NCI-H1092 treated with DMSO at 0.1 percent for 48 hours (cell line): ENCODE results near the gene PRICKLE1.

Source experiments
- DNase-seq: peaks from one replicate; lab custom pipeline; 2025; lab: John Stamatoyannopoulos, UW

PRICKLE1 gene

DNA sequence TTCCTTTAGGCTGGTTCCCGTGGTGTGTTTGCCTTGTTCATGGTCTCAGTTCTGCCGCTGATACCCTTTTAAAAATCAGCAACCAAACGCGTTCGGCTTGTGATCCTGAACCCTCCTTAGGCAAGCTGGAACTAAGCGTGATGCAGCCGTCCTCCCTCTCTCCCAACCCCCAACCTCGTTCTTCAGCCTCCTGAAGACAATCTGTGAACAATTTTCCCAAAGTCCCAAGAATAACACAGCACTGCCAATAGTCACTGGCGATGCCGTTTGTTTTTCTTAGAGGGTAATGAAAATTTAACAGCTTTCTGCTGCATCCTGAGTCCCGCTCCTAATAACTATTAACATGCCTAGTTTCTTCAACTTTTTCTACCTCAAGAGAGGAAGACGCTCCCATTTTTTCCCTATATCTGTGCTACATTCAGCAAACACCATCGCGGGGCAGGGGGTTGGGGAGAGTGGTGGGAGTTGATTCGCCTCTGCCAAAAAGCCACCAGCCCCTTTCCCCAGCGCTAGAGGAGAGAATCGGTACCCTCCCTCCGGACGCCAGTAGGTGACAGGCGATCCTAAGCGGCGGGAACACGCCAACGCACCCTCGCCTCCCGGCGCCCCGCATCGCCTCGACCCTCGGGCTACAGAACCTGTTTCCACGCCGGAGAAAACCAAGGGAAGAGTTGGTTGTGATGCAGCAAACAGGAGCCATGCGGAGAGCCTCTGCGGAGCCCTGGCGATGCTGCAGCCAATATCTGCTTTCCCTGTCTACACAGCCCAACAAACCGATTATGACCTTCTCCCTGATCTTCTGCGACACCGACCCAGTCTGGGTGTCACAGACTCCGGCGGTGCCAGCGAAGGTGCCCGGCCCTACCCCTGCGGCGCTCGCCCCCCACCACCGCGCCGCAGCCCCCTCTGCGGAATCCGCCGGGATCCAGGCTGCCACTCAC is 752 bp downstream of the PRICKLE1 start:
- DNase-seq, result no peak

DNA sequence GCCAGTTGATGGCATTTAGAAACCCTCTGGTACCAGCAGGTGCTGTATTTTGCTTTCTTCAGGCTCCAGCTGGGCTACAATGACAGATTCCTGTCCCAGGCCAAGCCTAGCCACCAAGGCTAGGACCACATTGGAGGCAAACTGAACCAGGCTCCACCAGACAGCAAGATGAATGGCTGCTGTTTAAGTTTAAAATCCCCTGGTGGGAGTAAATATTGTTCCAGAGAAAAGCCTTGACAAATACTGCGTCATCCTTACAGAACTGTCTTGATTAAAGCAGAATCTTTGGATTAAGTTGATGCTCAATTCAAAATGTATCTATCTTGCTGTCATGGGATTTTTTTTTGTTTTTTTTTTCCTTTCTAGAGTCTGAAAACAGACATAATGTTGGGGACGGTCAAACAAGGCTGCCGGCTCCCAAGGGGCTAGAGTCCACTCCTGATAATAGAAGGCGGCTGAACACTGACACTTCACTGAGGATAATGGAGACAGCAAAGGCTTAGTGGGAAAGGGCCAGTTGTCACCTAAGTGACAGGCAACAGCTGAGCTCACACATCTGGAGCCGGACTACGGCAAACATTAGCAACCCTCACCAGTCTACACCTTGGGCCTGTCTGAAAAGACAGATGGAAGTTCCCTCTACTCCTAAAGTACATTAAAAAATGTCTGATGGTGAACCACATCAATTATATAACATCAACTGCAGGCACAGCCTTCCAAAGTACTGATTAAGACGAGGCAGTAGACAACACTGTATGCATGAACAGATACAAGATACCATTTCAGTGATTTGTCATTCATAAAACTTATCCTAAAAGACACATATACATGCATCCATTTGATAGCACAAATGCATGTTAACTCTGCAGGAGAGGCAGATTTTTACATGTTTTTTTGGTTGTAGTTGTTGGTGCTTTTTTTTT is 1.7 kb downstream of the PRICKLE1 start:
- DNase-seq, result no peak

DNA sequence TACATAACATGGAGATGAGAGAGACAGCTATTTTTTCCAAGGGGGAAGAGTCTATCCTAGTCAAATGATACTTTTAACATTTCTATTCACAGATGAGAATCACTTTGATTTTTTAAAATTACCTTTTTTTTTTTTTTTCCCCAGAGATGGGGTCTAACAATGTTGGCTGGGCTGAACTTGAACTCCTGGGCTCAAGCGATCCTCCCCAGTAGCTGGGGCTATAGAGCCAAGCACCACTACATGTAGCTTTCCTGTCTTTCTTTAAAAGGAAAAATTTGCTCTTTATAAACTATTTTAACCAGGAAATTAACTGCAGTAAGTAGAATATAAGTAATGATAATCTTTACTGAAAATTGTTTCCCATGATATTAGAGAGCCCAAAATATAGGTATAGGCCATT is 3.3 kb downstream of the PRICKLE1 start:
- DNase-seq, result no peak

DNA sequence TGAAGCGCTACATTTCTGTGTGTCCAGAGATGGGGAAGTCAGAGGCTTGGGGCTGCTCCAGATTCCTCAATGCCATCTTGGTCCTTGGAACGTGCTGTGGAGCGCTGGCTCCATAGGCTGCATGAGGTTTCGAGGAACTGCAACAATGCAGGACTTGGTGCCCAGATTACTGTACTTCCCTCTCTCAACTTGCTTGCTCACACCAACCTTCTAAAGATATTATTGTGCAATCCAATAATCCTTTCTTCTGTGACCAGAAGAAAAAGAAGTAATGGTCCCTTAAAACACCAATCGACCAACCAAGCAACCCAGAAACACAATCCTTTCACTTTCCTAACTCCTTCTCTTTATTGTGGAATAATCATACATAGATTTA is 3.7 kb downstream of the PRICKLE1 start:
- DNase-seq, result no peak

DNA sequence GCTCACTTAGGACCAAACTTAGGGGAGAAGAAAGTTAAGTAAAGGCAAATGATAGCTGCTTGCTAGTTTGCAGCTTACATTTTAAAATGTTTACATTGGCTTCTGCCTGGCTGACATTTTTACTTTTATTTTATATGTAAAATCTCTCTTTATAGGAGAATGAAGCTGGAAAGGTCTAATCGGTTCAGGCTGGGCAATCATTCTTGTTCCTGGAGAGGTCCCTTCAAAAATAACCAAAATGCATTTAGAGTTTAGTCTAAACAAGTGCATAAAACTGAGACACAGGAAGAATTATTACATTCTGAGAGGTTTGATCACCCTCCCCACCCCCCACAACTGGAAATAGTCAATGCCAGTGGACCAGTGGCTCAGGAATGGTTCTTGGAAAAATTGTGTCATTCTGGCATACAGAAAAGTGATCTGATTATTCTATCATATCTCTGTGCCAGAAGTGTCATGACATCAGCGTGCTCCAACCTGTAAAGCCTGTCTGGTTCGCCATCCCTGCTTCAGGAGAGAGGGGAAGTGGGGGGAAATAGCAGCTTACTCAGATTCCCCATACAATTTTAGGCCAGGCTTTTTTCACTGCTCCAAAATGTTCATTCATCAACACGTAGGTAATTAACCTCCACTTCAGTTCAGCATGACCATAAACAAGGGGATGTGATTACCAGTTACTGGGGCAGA is 4.2 kb downstream of the PRICKLE1 start:
- DNase-seq, result no peak

DNA sequence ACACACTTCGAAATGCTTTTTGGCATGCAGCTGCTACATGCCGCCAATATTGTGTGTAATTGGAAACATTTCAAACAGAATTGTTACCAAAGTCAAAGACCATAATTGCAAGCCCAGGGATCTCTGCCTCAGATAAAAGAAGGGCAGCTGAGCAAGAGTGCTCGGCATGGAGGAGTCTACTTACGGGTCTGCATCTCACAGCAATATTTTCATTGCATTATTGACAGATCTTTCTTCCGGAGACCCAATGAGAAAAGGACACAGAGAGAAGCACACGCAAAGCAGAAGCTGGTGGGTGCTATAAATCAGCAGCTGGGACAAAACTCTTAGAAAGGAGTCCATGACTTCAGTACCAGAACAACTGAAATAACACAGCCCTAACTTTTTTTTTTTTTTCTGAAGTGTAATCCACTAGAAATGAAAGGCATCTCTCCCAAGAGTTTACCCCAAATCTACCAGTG is 4.9 kb downstream of the PRICKLE1 start:
- no peak for DNase-seq

DNA sequence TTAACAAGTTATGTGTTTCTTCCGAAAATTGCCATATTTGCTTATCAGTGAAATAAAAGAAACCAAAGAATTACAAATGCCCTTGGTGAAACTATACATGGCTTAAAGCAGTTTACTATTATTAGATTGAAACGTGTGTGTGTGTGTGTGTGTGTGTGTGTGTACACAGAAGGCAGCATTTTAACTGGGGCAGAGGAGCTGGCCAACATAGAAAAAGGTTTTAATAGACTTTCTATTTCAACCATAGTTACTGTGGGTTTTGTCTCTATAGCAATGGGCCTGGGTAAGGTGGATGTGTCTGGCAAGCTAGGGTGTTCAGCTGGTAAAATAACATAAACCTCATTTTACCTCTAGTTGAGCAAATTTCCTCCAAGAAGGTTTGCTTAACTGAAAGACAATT is 6.5 kb downstream of the PRICKLE1 start:
- DNase-seq, result no peak

DNA sequence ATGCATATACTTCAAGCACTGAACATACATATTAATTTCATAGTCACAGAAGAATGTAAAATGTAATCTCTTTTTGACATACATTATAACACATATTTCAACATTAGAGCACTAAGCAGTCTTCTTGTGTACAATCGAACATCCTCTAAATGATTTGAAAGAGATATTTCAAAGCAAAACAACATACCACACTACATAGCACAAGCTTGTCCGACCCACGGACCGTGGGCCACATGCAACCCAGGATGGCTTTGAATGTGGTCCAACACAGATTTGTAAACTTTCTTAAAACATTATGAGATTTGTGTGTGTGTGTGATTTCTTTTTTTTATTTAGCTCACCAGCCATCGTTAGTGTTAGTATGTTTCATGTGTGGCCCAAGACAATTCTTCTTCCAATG is 7.0 kb downstream of the PRICKLE1 start:
- no peak for DNase-seq

DNA sequence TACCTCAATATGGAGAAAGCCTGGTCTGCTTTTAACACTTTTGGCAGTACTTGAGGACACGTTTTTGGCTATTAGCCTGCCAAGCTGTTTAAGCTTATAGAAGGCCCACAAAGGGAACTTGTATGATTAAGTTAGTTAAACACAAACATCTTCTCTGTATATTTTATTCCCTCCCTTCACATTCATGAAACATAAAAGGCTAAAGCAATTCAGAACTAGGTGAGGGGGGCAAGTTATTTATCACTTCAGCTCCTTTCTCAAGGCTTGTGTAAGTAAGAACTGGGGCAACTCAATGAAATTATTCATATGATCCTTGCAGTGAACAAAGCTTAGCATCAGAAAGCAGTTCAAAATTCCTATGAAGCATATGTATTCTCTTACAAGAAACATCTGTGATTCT is 7.5 kb downstream of the PRICKLE1 start:
- DNase-seq, result no peak

DNA sequence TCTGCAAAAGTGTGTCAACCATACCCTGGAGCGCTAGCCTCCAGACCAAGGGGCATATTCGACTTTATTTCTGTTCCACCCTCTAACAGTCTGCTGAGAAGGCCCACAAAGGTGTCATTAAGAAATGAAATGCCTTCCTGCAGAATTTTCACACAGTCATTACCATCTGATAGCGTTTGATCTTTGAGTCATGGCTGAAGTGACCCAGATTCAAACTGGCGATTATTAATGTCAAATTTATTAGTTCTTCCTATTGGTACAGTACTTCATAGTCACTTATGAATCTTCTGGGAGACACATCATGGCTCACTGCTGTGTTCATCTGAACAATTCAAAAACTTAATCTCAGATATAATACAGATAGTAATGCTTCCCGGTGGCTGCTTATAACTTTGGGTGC is 13.2 kb downstream of the PRICKLE1 start:
- no peak for DNase-seq

DNA sequence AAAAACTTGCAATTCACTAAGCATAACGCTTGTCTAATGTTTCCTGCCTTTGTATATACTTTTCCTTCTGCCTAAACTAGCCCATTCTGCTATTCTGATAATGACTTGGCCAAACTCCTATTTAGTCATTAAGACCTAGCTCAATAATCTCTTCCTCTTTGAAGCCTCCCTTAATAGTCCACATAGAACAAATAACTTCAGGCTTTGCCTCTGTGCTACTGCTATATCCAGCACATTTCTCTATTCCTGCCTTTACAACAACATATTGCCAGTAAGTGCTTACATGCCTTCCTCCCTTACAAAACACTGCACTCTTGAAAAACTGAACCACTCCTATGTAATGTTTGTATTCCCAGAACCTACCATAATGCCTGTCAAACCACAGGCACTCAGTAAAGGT is 13.8 kb downstream of the PRICKLE1 start:
- no peak for DNase-seq

DNA sequence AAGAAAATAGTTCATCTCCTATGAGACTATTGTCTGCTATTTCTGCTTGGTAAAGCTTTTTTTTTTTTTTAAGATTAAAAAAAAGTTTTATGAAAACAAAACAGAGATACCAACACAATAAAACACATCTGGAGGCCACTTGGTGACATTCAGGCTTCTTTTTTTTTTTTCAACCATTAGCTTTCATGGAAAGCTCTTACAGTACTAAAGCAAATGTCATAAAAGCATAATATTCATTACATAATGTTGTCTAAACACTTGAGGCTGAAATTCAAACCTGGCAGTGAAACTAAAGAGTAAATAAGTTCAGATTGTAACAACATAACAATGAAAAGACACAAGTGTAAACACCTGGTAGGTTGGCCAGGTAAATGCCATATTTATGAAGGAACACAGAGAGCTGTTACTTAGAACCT is 14.7 kb downstream of the PRICKLE1 start:
- peak; percentile 58 for DNase-seq

DNA sequence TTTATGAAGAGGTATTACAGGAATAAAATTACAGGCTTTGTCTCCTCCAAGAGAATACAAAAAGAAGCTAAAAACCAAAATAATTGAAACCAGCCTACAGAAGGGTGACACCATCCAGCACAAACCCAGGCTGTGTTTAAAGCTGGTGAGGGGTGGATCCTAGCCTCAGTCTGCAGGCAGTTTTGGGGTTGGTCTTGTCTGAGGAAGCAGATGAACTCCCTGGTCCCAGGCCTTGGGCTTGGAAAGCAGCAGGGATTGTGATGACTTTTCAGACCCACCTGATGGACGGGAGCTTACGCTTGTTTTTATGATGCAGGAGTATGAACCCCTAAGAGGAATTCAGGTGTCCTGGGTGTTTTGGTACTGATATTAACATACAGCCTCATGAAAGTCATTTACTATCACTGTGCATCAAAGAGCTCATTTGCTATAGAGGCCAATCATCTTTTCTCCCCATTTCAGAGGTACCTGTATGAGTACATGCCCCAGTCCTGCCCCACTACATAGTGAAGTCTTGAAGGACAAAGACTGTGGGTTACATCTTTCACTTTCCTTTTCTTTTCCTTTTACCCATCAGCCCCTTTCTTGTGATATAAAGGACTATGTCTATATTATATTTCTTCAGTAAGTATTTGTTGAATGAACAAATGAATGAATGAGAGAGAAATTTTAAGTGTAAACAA is 18.1 kb downstream of the PRICKLE1 start:
- DNase-seq, result no peak

DNA sequence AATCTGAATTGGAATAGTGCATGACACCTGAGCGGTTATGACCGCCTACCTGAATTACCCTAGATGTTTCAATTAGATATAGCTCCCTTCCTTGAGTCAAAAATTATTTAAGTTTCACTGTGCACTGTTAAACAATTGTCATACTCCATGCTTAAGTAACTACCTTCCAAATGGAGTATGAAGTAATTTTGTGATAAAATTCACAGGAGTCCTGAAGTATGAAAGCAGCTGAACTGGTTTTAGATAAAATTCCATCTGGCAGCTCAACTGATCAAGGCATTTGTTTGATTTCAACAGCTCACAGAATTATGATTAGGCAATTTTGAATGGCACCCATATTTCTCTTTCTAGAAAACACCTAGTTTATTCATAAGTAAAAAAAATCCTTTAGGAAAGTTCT is 19.5 kb downstream of the PRICKLE1 start:
- DNase-seq, result no peak

DNA sequence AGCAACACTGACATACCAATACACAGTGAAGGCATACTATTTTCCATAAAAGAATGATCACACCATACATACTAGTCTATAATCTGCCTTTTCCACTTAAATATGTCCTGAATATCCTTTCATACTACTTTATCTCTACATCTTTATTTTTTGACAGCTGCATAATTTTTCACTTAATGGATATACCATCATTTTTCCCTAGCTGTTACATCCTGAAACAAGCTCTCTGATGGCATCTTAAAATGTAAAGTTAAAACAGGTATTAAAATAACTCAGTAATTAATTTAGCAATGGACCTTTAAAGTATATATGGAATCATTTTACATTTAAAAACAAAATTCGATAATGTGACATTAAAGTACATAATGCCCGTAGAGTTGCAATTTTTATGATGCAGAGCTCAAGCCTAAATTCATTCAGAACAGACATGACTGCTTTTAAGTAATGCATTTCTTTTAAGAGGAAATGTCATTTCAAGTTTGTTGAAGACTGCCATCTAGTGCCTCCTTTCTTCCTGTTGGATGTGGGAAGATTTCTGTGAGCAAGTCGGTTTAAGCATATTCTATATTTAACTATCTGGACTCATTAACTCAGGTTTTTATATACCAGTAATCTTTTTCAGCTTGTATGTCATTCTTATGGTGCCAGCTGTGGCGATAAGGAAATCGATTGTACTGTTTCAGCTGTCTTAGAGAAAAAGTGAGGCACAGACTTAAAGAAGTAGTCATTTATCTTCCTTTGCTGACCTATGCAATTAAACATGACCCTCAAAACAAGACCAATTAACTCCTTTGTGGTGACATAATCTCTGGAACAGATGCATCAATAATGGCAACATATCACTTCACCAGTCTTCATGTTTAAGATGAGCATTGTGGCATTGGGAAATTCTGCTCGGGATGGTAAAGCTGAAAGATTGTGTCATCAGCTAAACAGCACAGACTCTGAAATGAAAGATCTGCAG is 20.3 kb downstream of the PRICKLE1 start:
- DNase-seq, result peak; percentile 57

DNA sequence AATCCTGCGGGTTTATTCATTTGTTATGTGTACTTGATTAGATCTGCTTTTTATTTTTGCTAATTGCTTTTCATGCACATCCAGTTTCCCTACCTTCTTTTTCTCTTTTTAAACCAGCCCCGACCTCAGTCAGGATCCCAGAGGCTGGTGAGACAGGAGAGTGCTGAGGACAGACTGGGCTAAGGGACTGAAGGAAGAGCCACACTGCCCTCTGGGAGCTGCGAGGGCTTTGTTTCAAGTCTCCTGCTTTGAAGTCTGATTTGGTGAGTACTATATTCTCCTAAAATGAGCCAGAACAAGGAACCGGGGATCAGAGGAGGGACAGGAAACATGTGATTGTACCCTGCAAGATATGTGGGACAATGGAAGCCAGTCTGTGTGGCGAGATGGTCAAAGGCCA is 23.9 kb downstream of the PRICKLE1 start:
- DNase-seq, result no peak

DNA sequence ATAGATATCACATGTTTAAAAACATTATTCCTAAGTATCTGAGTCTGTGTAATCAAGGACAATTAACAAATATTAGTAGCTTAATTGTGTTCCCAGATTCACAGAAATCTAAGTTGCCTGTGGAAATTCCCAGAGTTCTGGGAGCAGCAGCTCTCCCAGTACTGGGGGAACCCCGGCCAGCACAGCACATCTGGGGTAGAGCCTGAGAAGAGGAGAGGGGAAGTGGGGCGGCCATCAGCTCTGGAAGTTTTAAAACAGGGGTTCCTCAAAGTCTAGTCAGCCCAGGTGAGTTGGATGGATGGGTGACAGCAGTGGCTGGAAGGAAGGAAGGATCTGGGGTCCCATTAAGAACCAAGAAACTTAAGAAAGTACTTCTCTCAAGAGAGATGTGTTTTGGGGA is 24.6 kb downstream of the PRICKLE1 start:
- no peak for DNase-seq

DNA sequence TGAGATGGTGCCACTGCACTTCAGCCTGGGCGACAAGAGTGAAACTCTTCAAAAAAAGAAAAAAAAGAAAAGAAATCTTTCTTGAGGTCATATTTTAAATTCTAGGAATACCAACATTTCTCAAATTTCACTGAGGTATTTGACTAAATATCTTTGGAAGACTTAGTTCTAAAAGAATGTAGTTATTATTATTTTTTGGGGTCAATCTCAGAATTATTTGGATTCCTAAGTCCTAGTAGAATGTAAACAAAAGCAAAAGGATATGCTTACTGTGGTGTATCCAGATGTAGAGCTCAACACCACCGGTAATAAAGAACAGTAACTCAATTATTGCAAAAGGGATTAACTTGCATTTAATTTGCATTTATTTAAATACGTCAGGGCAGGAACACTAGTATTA is 25.0 kb downstream of the PRICKLE1 start:
- no peak for DNase-seq

DNA sequence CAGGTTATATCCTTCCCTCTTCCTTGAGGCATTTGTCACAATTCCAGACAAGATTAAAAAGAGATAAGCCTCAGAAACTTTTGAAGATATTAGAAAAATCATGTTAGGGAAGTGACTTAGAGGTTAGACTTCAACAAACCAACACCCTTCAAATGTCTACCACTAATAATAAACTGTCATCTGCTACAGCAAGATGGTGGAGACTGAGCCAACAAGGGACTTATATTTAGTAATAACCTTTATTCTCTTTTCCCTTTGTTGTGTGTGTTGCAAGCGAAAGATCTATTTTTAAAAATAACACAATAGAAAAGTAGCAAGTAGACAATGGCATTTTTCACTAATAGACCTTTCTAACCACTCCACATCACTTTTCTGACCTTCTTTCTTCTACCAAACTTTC is 28.6 kb downstream of the PRICKLE1 start:
- no peak for DNase-seq

DNA sequence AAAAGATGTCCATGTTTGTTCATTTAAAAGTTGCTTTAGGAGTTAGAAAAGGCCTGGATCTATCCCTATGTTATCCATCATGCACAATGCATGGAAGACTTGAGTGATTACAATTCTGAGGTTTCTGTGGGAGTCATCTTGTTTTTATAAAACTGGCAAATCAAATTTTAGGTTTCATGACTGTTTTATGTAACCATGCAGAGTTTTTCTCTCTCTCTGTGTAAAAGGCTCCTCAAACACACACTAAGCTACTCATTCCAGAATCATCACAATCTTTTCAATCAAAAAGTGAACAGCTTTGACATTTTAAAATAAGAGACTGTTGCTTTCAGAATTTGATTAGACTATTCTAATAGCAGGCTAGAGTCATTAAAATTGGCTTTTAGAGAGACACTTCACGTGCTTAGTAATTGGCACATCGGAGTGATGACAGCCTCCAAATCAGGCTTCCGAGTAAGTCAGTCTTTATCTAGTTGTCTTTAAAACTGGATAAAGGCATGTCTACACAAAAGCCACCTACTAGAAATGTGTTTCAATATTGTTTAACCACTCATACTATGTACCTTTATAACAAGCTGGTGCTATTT is 31.9 kb downstream of the PRICKLE1 start:
- no peak for DNase-seq
